GM12878 (cell line): ENCODE results near the gene OR8K5. TPM values are rescaled to one million over a fixed set of nuclear protein-coding genes. Genes with fewer than 3 reads are reported as not detected.

Source experiments
- ATAC-seq: fragments of 200-7000 bp; cut with Tn5 transposase; 3 replicates; pipeline ENCODE4 v1.9.1; 2020; ENCODE audit warnings: mild to moderate bottlenecking, moderate library complexity
- BruUV-seq: library from RNA; stranded (reverse); fragments of 400-500 nt; replicated peaks from 2 replicates; lab custom pipeline; 2021; lab: Mats Ljungman, UMichigan
- CTCF ChIA-PET: fragments of 300-600 bp; sonication (Branson Sonifier 250); formaldehyde crosslinking; extraction: SDS; loops from one replicate; lab custom pipeline; 2021; ENCODE audit warnings: inconsistent platforms; lab: Yijun Ruan, JAX
- POLR2A ChIA-PET: fragments of 350-600 bp; formaldehyde crosslinking; extraction: SDS; loops from one replicate; lab custom pipeline; 2021; ENCODE audit warnings: inconsistent platforms; lab: Charles Lee
- RAD21 ChIA-PET: fragments of 300-600 bp; sonication (Branson Sonifier 250); formaldehyde crosslinking; loops from one replicate; lab custom pipeline; 2023; ENCODE audit warnings: antibody characterized with exemption; ENCODE audit not compliant: unreplicated experiment; lab: Charles Lee
- SMC1A ChIA-PET: fragments of 300-600 bp; sonication (Branson Sonifier 250); formaldehyde crosslinking; loops from one replicate; lab custom pipeline; 2023; ENCODE audit not compliant: unreplicated experiment, uncharacterized antibody; lab: Charles Lee
- DNase-seq: peaks from one replicate; pipeline ENCODE4 v3.0.0-alpha.2; 2011; ENCODE audit warnings: low read depth, low spot score
- FAIRE-seq: peaks from 3 replicates; lab custom pipeline; 2011; peaks lifted over from hg19 to GRCh38; lab: Jason Lieb, UNC
- H2AFZ ChIP-seq: 2 replicates; pipeline ENCODE4 v1.6.0; 2011; ENCODE audit warnings: low read depth, low read length, control low read depth; ENCODE audit not compliant: control insufficient read depth
- H3K27ac ChIP-seq: 2 replicates; pipeline ENCODE4 v1.5.1; 2011; ENCODE audit warnings: control low read depth; ENCODE audit not compliant: control insufficient read depth, insufficient read depth
- H3K27me3 ChIP-seq, 2 experiments: replicated peaks in 1 of 2; 2 replicates each; pipeline versions ENCODE4 v1.6.0 to v1.6.1; 2011; ENCODE audit warnings: low read length in 1 of 2; ENCODE audit not compliant: control insufficient read depth in 2 of 2, insufficient read depth in 2 of 2
- H3K36me3 ChIP-seq, 2 experiments: 2 replicates each; pipeline ENCODE4 v1.5.1; 2011; ENCODE audit warnings: low read length in 1 of 2; ENCODE audit not compliant: control insufficient read depth in 2 of 2, insufficient read depth in 2 of 2
- H3K4me1 ChIP-seq: 2 replicates; pipeline ENCODE4 v1.6.1; 2011; ENCODE audit warnings: mild to moderate bottlenecking, low read length, moderate library complexity, mixed read lengths; ENCODE audit not compliant: control insufficient read depth, insufficient read depth
- H3K4me2 ChIP-seq: 2 replicates; pipeline ENCODE4 v1.6.0; 2011; ENCODE audit warnings: control low read depth; ENCODE audit not compliant: control insufficient read depth, insufficient read depth
- H3K4me3 ChIP-seq: fragments of 200-600 bp; sonication (generic); 2 replicates; pipeline ENCODE4 v1.5.1; 2016
- H3K79me2 ChIP-seq: 2 replicates; pipeline ENCODE4 v1.6.0; 2011; ENCODE audit warnings: low read length; ENCODE audit not compliant: control insufficient read depth, insufficient read depth
- H3K9ac ChIP-seq: 2 replicates; pipeline ENCODE4 v1.8.0; 2011; ENCODE audit warnings: low read length, control low read depth, mixed read lengths; ENCODE audit not compliant: control insufficient read depth, insufficient read depth
- H3K9me3 ChIP-seq: replicated peaks from 3 replicates; pipeline ENCODE4 v1.5.1; 2011; ENCODE audit warnings: mild to moderate bottlenecking, low read length; ENCODE audit not compliant: control insufficient read depth, insufficient read depth
- H4K20me1 ChIP-seq: 2 replicates; pipeline ENCODE4 v1.6.0; 2011; ENCODE audit not compliant: control insufficient read depth, insufficient read depth
- NBN ChIP-seq: fragments of 450-650 bp; IDR thresholded peaks from 2 replicates; pipeline ENCODE4 v1.6.1; 2016
- SRF ChIP-seq, 2 experiments: IDR thresholded peaks; 2 replicates each; pipeline ENCODE4 v1.6.1; 2011; ENCODE audit warnings: low read depth in 2 of 2, low read length in 2 of 2, mild to moderate bottlenecking in 1 of 2, moderate library complexity in 1 of 2
- in situ Hi-C: fragments of 300-500 bp; cut with MboI; formaldehyde crosslinking; loops from 9 replicates; pipeline ENCODE4 v1.14.3; 2018; ENCODE audit warnings: mixed read lengths
- intact Hi-C: fragments of 100-400 bp; cut with micrococcal nuclease; formaldehyde crosslinking; loops from one replicate; pipeline ENCODE4 v1.14.2; 2022; ENCODE audit not compliant: unreplicated experiment
- polyA plus RNA-seq, 11 experiments: library from polyadenylated mRNA; depleted of rRNA in 4 of 11; unstranded in 6 of 11; stranded (reverse) in 5 of 11; fragments of >200 nt; fragmentation: Nextera tagmentation in 4 of 11; fragmentation: Illumina TruSeq in 1 of 11; extraction: Ambion mirVana in 4 of 11; extraction: Trizol in 1 of 11; gene quantifications; 1 replicate in 1 of 11; 2 replicates in 10 of 11; pipeline versions ENCODE4 v1.2.1 to v1.2.3, GENCODE V29; 2011 to 2016; ENCODE audit warnings: inconsistent platforms in 2 of 11, missing spikeins in 2 of 11, low read depth in 1 of 11
- total RNA-seq, 4 experiments: library from RNA; depleted of rRNA in 3 of 4; stranded (reverse); fragments of >200 nt in 3 of 4; fragmentation: Illumina TruSeq in 1 of 4; extraction: Trizol in 1 of 4; gene quantifications; 2 replicates each; pipeline versions ENCODE4 v1.2.1 to v1.2.3, GENCODE V29; 2013 to 2021
- TF ChIP-seq, protein P1 (sequence below): fragments of 450-650 bp; IDR thresholded peaks from 2 replicates; pipeline ENCODE4 v1.6.1; 2017; ENCODE audit warnings: mild to moderate bottlenecking, low read depth, inconsistent platforms; ENCODE audit not compliant: poor library complexity, severe bottlenecking
- TF ChIP-seq, protein P2 (sequence below): fragments of 450-650 bp; formaldehyde crosslinking; IDR thresholded peaks from 2 replicates; pipeline ENCODE4 v1.5.0; 2022; ENCODE audit warnings: mild to moderate bottlenecking, missing genetic modification characterization
- TF ChIP-seq, protein P3 (sequence below): IDR thresholded peaks from 2 replicates; pipeline ENCODE4 v1.6.1; 2011; ENCODE audit warnings: mild to moderate bottlenecking, low read depth, low read length, moderate library complexity; ENCODE audit not compliant: insufficient replicate concordance

The OR8K5 gene
- total and polyA plus RNA-seq, 10 of the 15 experiments (the other 5 are each of a cell fraction or from before 2014, with no cell fraction given), result not detected

DNA sequence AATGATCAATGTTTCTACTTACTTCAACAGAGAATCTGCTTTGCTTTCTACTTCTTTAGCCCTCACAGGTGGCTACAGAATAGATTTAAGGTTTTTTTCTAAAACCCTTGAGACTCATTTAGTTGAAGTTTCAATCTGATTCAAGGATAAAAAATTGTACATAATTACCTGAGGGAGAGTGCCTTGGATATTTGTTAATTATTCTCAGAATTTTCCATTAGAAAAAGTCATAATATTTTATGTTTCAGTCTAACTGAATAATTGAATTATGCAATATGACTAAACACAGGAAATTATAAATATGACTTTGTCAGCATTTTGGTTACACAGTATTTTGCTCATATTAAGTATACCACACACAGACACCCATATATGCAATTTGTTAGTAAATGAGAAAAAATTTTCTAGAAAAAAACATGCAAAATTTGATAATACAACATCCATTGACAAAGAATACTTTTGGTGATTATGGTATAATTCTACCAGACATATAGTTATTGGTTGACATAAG lies 19.9 kb downstream of the OR8K5 start, which contains the start of gene OR8J3:
TSS of gene OR8J3 (minus strand) at position 51 of the 511 bp plus-strand sequence. CDS start 2,483 bp downstream, outside the sequence.
- in situ Hi-C loops, result no loop called here
- no peaks in the 10 kb centered on the region for H3K79me2 ChIP-seq
- H3K27ac ChIP-seq, result no peak within 1 kb of the TSS
- CTCF ChIA-PET, result no interaction called here
- no peaks in the 10 kb centered on the region for H3K36me3 ChIP-seq
- no peak within 1 kb of the TSS for H3K9ac ChIP-seq
- no peak within 1 kb of the TSS for H2AFZ ChIP-seq
- no peak within 1 kb of the TSS for H3K4me2 ChIP-seq
- TF ChIP-seq, protein P1, sequence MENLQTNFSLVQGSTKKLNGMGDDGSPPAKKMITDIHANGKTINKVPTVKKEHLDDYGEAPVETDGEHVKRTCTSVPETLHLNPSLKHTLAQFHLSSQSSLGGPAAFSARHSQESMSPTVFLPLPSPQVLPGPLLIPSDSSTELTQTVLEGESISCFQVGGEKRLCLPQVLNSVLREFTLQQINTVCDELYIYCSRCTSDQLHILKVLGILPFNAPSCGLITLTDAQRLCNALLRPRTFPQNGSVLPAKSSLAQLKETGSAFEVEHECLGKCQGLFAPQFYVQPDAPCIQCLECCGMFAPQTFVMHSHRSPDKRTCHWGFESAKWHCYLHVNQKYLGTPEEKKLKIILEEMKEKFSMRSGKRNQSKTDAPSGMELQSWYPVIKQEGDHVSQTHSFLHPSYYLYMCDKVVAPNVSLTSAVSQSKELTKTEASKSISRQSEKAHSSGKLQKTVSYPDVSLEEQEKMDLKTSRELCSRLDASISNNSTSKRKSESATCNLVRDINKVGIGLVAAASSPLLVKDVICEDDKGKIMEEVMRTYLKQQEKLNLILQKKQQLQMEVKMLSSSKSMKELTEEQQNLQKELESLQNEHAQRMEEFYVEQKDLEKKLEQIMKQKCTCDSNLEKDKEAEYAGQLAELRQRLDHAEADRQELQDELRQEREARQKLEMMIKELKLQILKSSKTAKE, result no peak
- TF ChIP-seq, protein P2, sequence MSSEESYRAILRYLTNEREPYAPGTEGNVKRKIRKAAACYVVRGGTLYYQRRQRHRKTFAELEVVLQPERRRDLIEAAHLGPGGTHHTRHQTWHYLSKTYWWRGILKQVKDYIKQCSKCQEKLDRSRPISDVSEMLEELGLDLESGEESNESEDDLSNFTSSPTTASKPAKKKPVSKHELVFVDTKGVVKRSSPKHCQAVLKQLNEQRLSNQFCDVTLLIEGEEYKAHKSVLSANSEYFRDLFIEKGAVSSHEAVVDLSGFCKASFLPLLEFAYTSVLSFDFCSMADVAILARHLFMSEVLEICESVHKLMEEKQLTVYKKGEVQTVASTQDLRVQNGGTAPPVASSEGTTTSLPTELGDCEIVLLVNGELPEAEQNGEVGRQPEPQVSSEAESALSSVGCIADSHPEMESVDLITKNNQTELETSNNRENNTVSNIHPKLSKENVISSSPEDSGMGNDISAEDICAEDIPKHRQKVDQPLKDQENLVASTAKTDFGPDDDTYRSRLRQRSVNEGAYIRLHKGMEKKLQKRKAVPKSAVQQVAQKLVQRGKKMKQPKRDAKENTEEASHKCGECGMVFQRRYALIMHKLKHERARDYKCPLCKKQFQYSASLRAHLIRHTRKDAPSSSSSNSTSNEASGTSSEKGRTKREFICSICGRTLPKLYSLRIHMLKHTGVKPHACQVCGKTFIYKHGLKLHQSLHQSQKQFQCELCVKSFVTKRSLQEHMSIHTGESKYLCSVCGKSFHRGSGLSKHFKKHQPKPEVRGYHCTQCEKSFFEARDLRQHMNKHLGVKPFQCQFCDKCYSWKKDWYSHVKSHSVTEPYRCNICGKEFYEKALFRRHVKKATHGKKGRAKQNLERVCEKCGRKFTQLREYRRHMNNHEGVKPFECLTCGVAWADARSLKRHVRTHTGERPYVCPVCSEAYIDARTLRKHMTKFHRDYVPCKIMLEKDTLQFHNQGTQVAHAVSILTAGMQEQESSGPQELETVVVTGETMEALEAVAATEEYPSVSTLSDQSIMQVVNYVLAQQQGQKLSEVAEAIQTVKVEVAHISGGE, result no peak
- TF ChIP-seq, protein P3, sequence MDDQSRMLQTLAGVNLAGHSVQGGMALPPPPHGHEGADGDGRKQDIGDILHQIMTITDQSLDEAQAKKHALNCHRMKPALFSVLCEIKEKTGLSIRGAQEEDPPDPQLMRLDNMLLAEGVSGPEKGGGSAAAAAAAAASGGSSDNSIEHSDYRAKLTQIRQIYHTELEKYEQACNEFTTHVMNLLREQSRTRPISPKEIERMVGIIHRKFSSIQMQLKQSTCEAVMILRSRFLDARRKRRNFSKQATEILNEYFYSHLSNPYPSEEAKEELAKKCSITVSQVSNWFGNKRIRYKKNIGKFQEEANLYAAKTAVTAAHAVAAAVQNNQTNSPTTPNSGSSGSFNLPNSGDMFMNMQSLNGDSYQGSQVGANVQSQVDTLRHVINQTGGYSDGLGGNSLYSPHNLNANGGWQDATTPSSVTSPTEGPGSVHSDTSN, result no peak
- no peak for TF ChIP-seq SRF (IDR thresholded peaks at IDR 0.05; ENCODE audit: low read depth in 2 of 2, low read length in 2 of 2)
- no peak for TF ChIP-seq NBN
- RAD21 ChIA-PET, result no interaction called here
- no peaks in the 10 kb centered on the region for H3K27me3 ChIP-seq
- intact Hi-C loops, result no loop called here
- no peak for DNase-seq
- POLR2A ChIA-PET, result no interaction called here
- H4K20me1 ChIP-seq, result no peaks in the 10 kb centered on the region
- no peak for ATAC-seq
- H3K4me3 ChIP-seq, result no peak within 1 kb of the TSS
- no peak for FAIRE-seq
- BruUV-seq, result no TSS peak
- no peaks in the 10 kb centered on the region for H3K9me3 ChIP-seq
- no peaks in the 10 kb centered on the region for H3K4me1 ChIP-seq
- SMC1A ChIA-PET, result no interaction called here
